ENCODE data around the gene PPP1R11.

The PPP1R11 gene

GRCh38 chr6:30061858-30062458 lies 5.0 kb upstream of the PPP1R11 start:
- peak; percentile 57 for DNase-seq (ENCODE audit: low spot score)

GRCh38 chr6:30062471-30063178 lies 4.4 kb upstream of the PPP1R11 start:
- DNase-seq (ENCODE audit: low spot score): no peak

GRCh38 chr6:30063315-30063714 lies 3.7 kb upstream of the PPP1R11 start:
- DNase-seq (ENCODE audit: low spot score): no peak

- DNase-seq (ENCODE audit: low spot score): no peak
These were observed 916 bp upstream of the PPP1R11 start for GRCh38 chr6:30066082-30066481.

- no peak for DNase-seq (ENCODE audit: low spot score)
These were observed 602 bp downstream of the PPP1R11 start for GRCh38 chr6:30067460-30068139.

GRCh38 chr6:30071081-30071818 lies 4.3 kb downstream of the PPP1R11 start:
- no peak for DNase-seq (ENCODE audit: low spot score)

GRCh38 chr6:30071858-30072257 lies 4.9 kb downstream of the PPP1R11 start:
- no peak for DNase-seq (ENCODE audit: low spot score)

- DNase-seq (ENCODE audit: low spot score): no peak
These were observed 6.7 kb downstream of the PPP1R11 start for GRCh38 chr6:30073489-30074235.

GRCh38 chr6:30074331-30075093 lies 7.5 kb downstream of the PPP1R11 start:
- DNase-seq (ENCODE audit: low spot score): no peak

GRCh38 chr6:30075094-30075789 lies 8.2 kb downstream of the PPP1R11 start, which contains the start of gene RNF39:
TSS of gene RNF39 (minus strand) at chr6:30075769. CDS start at chr6:30075585, 184 bp downstream.
- DNase-seq (ENCODE audit: low spot score): no peak

- peak; percentile 33 for DNase-seq (ENCODE audit: low spot score)
These were observed 9.1 kb downstream of the PPP1R11 start for GRCh38 chr6:30075790-30076732.

- no peak for DNase-seq (ENCODE audit: low spot score)
These were observed 10.2 kb downstream of the PPP1R11 start for GRCh38 chr6:30077218-30077617.

GRCh38 chr6:30087876-30088275 lies 20.9 kb downstream of the PPP1R11 start:
- no peak for DNase-seq (ENCODE audit: low spot score)

GRCh38 chr6:30091577-30092381 lies 24.8 kb downstream of the PPP1R11 start:
- DNase-seq (ENCODE audit: low spot score): no peak

- DNase-seq (ENCODE audit: low spot score): no peak
These were observed 26.0 kb downstream of the PPP1R11 start for GRCh38 chr6:30092852-30093543.

GRCh38 chr6:30093951-30094661 lies 27.1 kb downstream of the PPP1R11 start:
- no peak for DNase-seq (ENCODE audit: low spot score)

- no peak for DNase-seq (ENCODE audit: low spot score)
These were observed 29.8 kb downstream of the PPP1R11 start for GRCh38 chr6:30096829-30097228.

Data from hematopoietic multipotent progenitor cell treated with erythropoietin and hydrocortisone succinate and interleukin-3 and kit ligand, for 17 days (in vitro differentiated cells).